Measurements from ENCODE around the gene NEB. TPM values are rescaled to one million over a fixed set of nuclear protein-coding genes. Genes with fewer than 3 reads are reported as not detected.

The NEB gene
- total RNA-seq, 4 donors from 2014 or later = 0.60 to 7.0 (median 1.4) TPM

DNA sequence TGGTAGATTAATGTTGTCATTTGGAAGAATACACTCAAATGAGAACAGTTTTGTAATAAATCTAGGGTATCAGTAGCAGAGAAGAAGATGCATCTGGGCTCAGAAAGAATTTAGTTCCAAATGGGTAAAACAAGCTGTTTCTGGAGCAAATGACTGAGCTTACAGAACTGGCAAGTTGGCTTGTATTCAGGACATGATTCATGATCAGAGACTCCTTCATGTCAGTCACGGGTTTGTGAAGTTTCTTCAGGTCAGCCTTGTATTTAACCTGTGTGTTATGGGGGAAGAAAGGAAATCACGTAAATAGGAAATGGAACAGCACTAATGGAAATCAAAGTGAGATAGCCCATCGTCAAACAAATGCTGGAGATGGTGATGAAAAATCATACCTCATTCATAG is 215.5 kb downstream of the NEB start:
- H3K36me3 ChIP-seq = no peaks in the 10 kb centered on the region
- in situ Hi-C loops (cut with MboI; ENCODE audit: low pct_ligation_motif_present in 1 of 4, low pct_unique_long_range_greater_than_20kb in 1 of 4, low sequenced_read_pairs in 3 of 4) = no loop called here
- TF ChIP-seq EP300 (IDR thresholded peaks at IDR 0.05; ENCODE audit: low read depth) (no peak), POLR2AphosphoS5 (IDR thresholded peaks at IDR 0.05) (no peak), POLR2A (IDR thresholded peaks at IDR 0.05) (no peak)
- TF ChIP-seq, protein P1, sequence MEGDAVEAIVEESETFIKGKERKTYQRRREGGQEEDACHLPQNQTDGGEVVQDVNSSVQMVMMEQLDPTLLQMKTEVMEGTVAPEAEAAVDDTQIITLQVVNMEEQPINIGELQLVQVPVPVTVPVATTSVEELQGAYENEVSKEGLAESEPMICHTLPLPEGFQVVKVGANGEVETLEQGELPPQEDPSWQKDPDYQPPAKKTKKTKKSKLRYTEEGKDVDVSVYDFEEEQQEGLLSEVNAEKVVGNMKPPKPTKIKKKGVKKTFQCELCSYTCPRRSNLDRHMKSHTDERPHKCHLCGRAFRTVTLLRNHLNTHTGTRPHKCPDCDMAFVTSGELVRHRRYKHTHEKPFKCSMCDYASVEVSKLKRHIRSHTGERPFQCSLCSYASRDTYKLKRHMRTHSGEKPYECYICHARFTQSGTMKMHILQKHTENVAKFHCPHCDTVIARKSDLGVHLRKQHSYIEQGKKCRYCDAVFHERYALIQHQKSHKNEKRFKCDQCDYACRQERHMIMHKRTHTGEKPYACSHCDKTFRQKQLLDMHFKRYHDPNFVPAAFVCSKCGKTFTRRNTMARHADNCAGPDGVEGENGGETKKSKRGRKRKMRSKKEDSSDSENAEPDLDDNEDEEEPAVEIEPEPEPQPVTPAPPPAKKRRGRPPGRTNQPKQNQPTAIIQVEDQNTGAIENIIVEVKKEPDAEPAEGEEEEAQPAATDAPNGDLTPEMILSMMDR (IDR thresholded peaks at IDR 0.05) = no peak
- no peaks in the 10 kb centered on the region for H3K4me1 ChIP-seq
- no peak overlapping the region for H3K27ac ChIP-seq
- intact Hi-C loops (cut with DNase I; ENCODE audit: low total_unique reads) = no loop called here
- no peak for DNase-seq
- H3K4me3 ChIP-seq = no peak overlapping the region
- H3K9me3 ChIP-seq = no peaks in the 10 kb centered on the region
- WGBS, 2 donors (ENCODE audit: low coverage in 1 of 2) = 89 to 93% methylated on average over 3 of the region's 3 CpGs
- no peaks in the 10 kb centered on the region for H3K27me3 ChIP-seq

DNA sequence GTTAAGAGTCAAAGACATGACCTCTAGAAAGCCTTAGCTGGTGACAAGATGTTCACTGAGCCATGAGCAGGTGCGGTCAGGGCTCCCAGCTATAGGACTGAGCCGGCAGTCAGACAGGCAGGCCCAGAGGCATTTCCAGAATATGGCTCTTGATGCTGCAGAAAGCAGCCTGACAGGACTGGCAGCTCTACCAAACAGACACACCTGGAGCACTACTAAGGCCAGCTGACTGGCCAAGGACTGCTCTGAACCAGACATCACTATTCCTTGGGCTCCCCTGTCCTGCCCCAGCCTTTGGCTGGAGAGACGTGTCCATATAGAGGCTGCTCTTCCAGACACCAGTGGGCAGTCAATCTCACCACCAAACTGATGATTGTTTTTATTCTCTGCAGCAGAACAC is 225.8 kb downstream of the NEB start:
- H3K27ac ChIP-seq = no peak overlapping the region
- in situ Hi-C loops (cut with MboI; ENCODE audit: low pct_ligation_motif_present in 1 of 4, low pct_unique_long_range_greater_than_20kb in 1 of 4, low sequenced_read_pairs in 3 of 4) (no loop called here), intact Hi-C loops (cut with DNase I; ENCODE audit: low total_unique reads) (no loop called here)
- no peaks in the 10 kb centered on the region for H3K27me3 ChIP-seq
- DNase-seq = no peak
- no peaks in the 10 kb centered on the region for H3K9me3 ChIP-seq
- H3K4me3 ChIP-seq = no peak overlapping the region
- TF ChIP-seq POLR2AphosphoS5 (IDR thresholded peaks at IDR 0.05) = no peak
- TF ChIP-seq EP300 (IDR thresholded peaks at IDR 0.05; ENCODE audit: low read depth) = no peak
- no peak for TF ChIP-seq POLR2A (IDR thresholded peaks at IDR 0.05)
- TF ChIP-seq, protein P1 (IDR thresholded peaks at IDR 0.05) = no peak
- no peaks in the 10 kb centered on the region for H3K36me3 ChIP-seq
- no peaks in the 10 kb centered on the region for H3K4me1 ChIP-seq
- 79 to 100% methylated on average over 1 to 3 of the region's 3 CpGs for WGBS, 2 donors (ENCODE audit: low coverage in 1 of 2)

DNA sequence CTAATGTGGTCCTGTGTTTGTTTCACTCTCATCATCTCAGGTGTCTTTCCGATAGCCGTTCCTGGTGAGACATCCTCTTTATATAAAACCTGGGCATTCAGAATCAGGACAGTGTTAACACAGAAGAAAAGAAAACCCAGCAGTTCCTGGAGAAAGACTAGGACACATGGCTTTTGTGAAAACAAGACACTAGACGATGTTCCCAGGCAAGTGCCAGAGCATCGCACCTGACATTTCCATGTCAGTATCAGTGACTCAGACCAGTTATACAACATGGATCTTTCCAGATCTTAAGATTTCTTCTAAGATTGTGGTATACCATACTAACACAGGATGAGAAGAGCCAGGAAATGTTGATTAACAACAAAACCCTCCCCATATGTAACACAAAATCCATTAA is 228.1 kb downstream of the NEB start:
- Histone ChIP-seq H3K27ac (no peak overlapping the region), H3K4me1 (no peaks in the 10 kb centered on the region), H3K36me3 (no peaks in the 10 kb centered on the region), H3K27me3 (no peaks in the 10 kb centered on the region), H3K9me3 (no peaks in the 10 kb centered on the region), H3K4me3 (no peak overlapping the region)
- in situ Hi-C loops (cut with MboI; ENCODE audit: low pct_ligation_motif_present in 1 of 4, low pct_unique_long_range_greater_than_20kb in 1 of 4, low sequenced_read_pairs in 3 of 4) (no loop called here), intact Hi-C loops (cut with DNase I; ENCODE audit: low total_unique reads) (no loop called here)
- no peak for TF ChIP-seq POLR2A (IDR thresholded peaks at IDR 0.05)
- TF ChIP-seq POLR2AphosphoS5 (IDR thresholded peaks at IDR 0.05) = no peak
- TF ChIP-seq EP300 (IDR thresholded peaks at IDR 0.05; ENCODE audit: low read depth) = no peak
- TF ChIP-seq, protein P1 (IDR thresholded peaks at IDR 0.05) = no peak
- WGBS, 2 donors (ENCODE audit: low coverage in 1 of 2) = 97 to 98% methylated on average over 4 of the region's 4 CpGs
- DNase-seq = no peak

DNA sequence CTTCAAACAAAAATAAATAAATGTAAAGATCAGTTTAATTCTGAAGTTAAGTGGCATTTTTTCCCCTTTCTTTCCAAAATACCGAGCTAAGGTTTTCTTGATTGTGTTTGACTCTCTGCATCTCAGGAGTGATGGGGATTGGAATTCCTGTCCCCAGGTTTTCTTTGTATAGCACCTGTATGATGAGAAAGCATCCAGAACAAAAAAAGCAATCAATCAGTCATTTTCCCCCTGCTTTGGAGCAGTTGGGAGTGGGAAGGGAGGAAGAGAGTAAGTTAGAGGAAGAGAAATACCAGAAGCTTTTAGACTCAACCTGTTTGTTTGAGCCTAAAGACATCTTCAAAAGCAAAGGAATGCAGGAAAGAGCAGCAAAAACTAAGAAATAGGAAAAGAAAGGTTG is 236.1 kb downstream of the NEB start:
- TF ChIP-seq, protein P1 (IDR thresholded peaks at IDR 0.05) = no peak
- no peak overlapping the region for H3K4me3 ChIP-seq
- DNase-seq = no peak
- H3K27ac ChIP-seq = no peak overlapping the region
- intact Hi-C loops (cut with DNase I; ENCODE audit: low total_unique reads) (no loop called here), in situ Hi-C loops (cut with MboI; ENCODE audit: low pct_ligation_motif_present in 1 of 4, low pct_unique_long_range_greater_than_20kb in 1 of 4, low sequenced_read_pairs in 3 of 4) (no loop called here)
- H3K36me3 ChIP-seq = no peaks in the 10 kb centered on the region
- no peaks in the 10 kb centered on the region for H3K9me3 ChIP-seq
- H3K27me3 ChIP-seq = no peaks in the 10 kb centered on the region
- H3K4me1 ChIP-seq = no peaks in the 10 kb centered on the region
- 96 to 100% methylated on average over 1 of the region's 1 CpG for WGBS, 2 donors (ENCODE audit: low coverage in 1 of 2)

Measured in transverse colon (tissue), 4 donors.